Esophagus muscularis mucosa (tissue), 4 donors: ENCODE data around the gene RFX5.

Experiments
- EP300 ChIP-seq: sonication (generic); formaldehyde crosslinking; IDR thresholded peaks from one replicate; pipeline ENCODE4 v1.6.1; 2017; ENCODE audit warnings: antibody characterized with exemption
- POLR2AphosphoS5 ChIP-seq, 2 donors: sonication (generic); formaldehyde crosslinking; IDR thresholded peaks; one replicate each; pipeline ENCODE4 v1.6.1; 2017; ENCODE audit warnings: antibody characterized with exemption in 2 of 2
- TF ChIP-seq, protein P1 (sequence below), 3 experiments: fragments of 200-600 bp in 2 of 3; fragments of 450-650 bp in 1 of 3; sonication (generic) in 2 of 3; IDR thresholded peaks; one replicate each; pipeline ENCODE4 v1.5.1; 2017 to 2019; ENCODE audit warnings: antibody characterized with exemption in 3 of 3, mild to moderate bottlenecking in 2 of 3, moderate library complexity in 1 of 3

DNA sequence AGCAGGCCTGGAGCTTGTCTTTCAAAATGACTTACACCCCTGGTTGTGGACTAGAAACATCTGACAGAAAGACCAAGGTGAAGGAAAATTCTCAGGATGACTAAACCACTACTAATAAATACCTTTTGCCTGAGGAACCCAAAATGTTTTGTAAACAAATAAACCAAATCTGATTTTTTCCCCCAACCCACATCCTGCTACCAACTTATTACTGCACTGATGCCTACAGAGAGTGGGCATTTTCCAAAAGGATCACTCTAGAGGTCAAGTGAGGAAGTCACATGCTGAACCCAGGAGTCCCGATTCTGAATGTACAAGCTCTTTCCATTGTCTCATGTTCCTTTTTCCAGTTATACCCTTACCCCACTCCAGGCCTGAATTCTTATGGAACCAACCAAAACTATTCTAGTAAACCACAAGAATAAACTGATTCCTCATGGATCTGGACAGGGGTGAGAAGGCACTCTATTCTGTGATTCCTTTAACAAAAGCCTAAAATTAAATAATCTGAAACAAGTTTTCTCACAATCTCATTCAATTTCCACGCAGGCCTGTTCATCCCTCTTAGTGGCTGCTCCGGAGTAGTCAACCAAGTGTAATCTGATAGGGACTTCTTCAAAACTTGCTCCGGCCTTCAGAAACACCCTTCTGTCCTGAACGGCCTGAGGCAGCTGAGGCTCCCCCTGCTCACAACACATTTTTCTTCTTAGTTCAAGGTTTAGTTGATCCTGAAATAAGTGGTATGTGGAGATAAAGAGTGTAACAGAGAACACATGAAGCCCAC, 21.2 kb downstream of the RFX5 start:
- TF ChIP-seq, protein P1, sequence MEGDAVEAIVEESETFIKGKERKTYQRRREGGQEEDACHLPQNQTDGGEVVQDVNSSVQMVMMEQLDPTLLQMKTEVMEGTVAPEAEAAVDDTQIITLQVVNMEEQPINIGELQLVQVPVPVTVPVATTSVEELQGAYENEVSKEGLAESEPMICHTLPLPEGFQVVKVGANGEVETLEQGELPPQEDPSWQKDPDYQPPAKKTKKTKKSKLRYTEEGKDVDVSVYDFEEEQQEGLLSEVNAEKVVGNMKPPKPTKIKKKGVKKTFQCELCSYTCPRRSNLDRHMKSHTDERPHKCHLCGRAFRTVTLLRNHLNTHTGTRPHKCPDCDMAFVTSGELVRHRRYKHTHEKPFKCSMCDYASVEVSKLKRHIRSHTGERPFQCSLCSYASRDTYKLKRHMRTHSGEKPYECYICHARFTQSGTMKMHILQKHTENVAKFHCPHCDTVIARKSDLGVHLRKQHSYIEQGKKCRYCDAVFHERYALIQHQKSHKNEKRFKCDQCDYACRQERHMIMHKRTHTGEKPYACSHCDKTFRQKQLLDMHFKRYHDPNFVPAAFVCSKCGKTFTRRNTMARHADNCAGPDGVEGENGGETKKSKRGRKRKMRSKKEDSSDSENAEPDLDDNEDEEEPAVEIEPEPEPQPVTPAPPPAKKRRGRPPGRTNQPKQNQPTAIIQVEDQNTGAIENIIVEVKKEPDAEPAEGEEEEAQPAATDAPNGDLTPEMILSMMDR (IDR thresholded peaks at IDR 0.05): no peak
- TF ChIP-seq EP300 (no peak), POLR2AphosphoS5 (IDR thresholded peaks at IDR 0.05) (no peak)
